KOPT-K1 (cell line): ENCODE data around the gene CNIH2.
"Not testable (repeated sequence)": the region's sequence is repeated elsewhere in the genome, so short reads cannot be mapped to it uniquely, and the experiment has no call there.

ENCODE experiments used
- H3K27ac ChIP-seq: fragments of 200-600 bp; sonication (generic); 2 replicates; pipeline ENCODE4 v1.5.1; 2016; ENCODE audit warnings: antibody characterized with exemption, mild to moderate bottlenecking, low read depth, low read length; ENCODE audit not compliant: poor library complexity, severe bottlenecking
- H3K36me3 ChIP-seq: fragments of 200-600 bp; sonication (generic); 2 replicates; pipeline ENCODE4 v1.5.1; 2017; ENCODE audit warnings: antibody characterized with exemption, mild to moderate bottlenecking, low read length, moderate library complexity; ENCODE audit not compliant: insufficient read depth
- H3K9me3 ChIP-seq: fragments of 200-600 bp; sonication (generic); 2 replicates; pipeline ENCODE4 v1.5.1; 2017; ENCODE audit warnings: antibody characterized with exemption, low read length, mild to moderate bottlenecking; ENCODE audit not compliant: insufficient read depth, poor library complexity, severe bottlenecking

The CNIH2 gene

DNA sequence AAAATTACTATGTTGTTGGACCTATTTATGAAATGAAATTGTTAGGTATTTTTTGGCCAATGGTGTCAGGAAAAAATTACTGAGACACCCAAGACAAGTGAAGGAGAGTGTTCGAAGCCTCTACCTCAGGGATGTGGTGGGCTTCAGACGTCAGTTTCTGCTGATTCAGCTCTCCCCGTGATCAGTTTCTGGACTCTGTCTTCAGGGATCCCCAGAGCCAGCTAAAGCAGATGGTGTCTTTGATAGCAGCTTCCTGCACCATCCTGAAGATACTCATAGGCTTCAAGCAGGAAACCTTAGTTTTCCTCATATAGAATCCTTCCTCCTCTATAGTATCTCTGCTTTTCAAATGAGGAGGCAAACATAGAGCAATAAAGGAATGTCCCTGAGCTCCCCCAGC lies 31.5 kb downstream of the CNIH2 start:
- Histone ChIP-seq H3K27ac (no peak overlapping the region), H3K9me3 (no peaks in the 10 kb centered on the region), H3K36me3 (no peaks in the 10 kb centered on the region)

DNA sequence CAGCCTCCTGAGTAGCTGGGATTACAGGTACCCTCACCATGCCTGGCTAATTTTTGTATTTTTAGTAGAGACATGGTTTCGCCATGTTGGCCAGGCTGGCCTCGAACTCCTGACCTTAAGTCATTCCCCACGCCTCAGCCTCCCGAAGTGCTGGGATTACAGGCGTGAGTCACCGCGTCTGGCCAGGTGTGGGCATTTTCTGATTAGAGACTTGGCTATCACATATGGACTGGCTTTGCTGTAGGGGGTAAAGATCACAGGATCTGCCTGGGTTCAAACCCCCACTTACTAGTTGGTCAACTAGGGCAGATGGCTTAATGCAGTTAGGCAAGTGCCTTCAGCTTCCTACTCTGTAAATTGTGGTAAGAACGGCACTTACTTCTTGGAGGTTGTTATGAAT lies 32.3 kb downstream of the CNIH2 start:
- Histone ChIP-seq H3K9me3 (no peaks in the 10 kb centered on the region), H3K27ac (no peak overlapping the region)

DNA sequence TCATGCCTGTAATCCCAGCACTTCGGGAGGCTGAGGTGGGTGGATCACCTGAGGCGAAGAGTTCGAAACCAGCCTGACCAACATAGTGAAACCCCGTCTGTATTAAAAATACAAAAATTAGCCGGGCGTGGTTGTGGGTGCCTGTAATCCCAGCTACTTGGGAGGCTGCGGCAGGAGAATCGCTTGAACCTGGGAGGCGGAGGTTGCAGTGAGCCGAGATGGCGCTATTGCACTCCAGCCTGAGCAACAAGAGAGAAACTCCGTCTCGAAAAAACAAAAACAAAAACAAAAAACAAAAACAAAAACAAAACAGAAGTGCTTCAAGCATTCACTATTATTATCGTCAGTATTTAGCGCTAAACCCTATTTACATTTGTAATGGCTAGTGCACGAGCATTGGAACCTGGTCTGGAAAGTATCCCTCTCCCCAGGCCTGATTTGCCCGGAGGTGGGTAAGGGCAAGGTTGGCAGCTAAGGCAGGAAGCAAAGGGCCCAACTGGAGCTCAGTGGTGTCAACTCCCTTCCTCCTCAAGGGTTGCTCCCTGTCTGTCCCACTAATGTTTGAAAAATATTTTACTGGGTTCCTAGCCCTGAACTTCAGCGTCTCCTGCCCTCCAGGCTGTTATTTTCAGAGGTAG lies 32.9 kb downstream of the CNIH2 start:
- H3K9me3 ChIP-seq, H3K27ac ChIP-seq, H3K36me3 ChIP-seq: not testable (repeated sequence)

More for the DNA sequence above, 32.3 kb downstream of the CNIH2 start:
- H3K36me3 ChIP-seq = no peaks in the 10 kb centered on the region

GRCh38 chr11:66311470-66311964 lies 33.5 kb downstream of the CNIH2 start:
- H3K27ac ChIP-seq = peak overlapping the region; percentile 64

DNA sequence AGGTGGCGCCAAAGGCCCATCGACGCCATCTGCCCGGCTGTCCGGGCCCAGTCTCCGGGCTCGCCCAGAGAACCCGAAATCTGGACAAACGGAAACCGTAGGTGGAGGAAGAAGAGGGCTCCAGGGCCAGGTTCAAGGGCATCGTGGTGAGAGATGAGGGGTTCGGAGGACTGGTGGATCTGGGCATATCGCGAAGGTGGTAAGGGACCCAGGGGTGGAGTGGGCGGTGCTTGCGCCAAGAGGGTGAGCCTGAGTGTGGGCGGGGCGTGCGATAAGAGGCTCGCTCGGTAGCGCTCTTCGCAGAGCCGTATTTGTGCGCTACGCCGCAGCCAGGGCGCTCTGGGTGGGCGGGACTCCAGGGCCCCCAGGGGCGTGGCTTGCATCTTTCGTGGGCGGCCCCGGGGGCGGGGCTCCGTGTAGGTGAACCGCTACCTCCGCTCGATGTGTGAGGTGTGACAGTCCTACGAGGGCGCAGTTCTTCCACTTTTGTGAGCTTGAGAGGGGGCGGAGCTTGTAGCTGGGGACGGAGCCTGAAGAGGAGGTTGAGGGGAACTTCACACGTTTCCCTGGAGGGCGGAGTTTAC lies 34.1 kb downstream of the CNIH2 start:
- H3K27ac ChIP-seq = peak overlapping the region; percentile 64
- no peaks in the 10 kb centered on the region for H3K9me3 ChIP-seq
- H3K36me3 ChIP-seq = no peaks in the 10 kb centered on the region

More at GRCh38 chr11:66311470-66311964, 33.5 kb downstream of the CNIH2 start:
- Histone ChIP-seq H3K9me3 (no peaks in the 10 kb centered on the region), H3K36me3 (no peaks in the 10 kb centered on the region)

GRCh38 chr11:66312549-66313320 lies 34.8 kb downstream of the CNIH2 start:
- Histone ChIP-seq H3K9me3 (no peaks in the 10 kb centered on the region), H3K27ac (peak overlapping the region; percentile 88), H3K36me3 (no peaks in the 10 kb centered on the region)

- peak overlapping the region; percentile 88 for H3K27ac ChIP-seq
- H3K9me3 ChIP-seq = no peaks in the 10 kb centered on the region
- no peaks in the 10 kb centered on the region for H3K36me3 ChIP-seq
These were observed 35.6 kb downstream of the CNIH2 start for GRCh38 chr11:66313321-66314185.

- Histone ChIP-seq H3K9me3 (no peaks in the 10 kb centered on the region), H3K27ac (peak overlapping the region; percentile 88), H3K36me3 (no peaks in the 10 kb centered on the region)
These were observed 36.2 kb downstream of the CNIH2 start for GRCh38 chr11:66314186-66314501.

DNA sequence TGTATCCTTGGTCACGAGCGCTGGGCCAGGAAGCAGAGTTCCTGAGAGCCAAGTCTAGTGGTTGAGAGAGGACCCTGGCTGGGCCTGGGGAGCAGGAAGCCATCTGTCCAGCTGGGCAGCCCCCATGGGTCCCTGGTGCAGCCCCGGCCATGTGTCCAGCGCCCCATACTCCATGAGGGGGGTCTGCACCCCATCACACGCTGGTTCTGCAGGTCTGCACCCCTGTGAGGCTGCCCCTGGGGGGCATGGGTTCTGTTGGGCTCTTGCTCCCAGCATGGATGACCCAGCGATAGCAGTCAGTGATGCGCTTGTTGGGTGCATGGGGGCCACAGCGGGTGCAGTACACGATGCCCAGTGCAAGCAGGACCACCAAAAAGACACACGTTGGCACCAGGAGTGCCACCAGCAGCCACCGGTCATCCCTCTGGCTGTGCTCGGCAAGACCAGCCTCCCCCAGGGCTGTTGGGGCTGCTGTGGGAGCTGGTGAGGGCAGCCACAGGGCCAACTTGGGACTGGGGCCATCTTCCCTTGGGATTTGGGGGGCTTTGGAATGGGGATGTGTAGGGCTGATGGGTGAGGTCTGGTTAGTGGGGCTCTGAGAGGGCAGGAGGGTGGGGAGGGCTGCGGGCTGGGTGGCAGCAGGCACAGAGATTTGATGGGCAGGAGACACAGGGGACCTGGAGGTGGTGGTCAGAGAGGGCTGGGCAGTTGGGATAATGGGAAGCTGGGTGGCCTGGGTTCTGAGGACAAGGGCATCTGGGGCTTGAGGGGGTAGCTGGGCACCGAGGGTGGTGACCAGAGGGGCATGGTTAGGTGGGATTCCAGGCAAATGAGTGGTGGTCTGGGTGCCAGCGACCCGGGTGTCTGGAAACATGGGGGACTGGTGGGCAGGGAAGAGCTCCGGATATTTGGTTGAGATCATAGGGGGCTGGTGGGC lies 36.9 kb downstream of the CNIH2 start:
- Histone ChIP-seq H3K36me3 (no peaks in the 10 kb centered on the region), H3K27ac (peak overlapping the region; percentile 88)

DNA sequence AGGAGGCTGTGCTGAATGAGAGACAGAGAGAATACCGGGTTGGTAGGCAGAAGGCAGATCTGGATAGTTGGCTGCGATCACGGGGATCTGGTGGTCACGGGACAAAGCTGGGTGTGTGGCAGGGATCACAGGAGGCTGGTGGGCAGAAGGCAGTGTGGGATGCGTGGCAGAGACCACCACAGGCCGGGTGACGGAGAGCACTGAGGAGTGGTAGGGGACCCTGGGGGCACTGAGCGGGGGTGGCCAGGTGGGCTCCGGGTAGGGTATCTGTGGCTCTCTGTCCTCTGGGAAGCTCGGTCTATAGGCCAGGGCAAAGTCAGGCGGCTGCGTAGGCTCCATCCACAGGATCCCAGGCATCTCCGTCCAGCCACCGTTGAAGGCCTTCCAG lies 37.5 kb downstream of the CNIH2 start:
- Histone ChIP-seq H3K27ac (peak overlapping the region; percentile 98), H3K36me3 (no peaks in the 10 kb centered on the region), H3K9me3 (no peaks in the 10 kb centered on the region)

More for the DNA sequence above, 36.9 kb downstream of the CNIH2 start:
- no peaks in the 10 kb centered on the region for H3K9me3 ChIP-seq

DNA sequence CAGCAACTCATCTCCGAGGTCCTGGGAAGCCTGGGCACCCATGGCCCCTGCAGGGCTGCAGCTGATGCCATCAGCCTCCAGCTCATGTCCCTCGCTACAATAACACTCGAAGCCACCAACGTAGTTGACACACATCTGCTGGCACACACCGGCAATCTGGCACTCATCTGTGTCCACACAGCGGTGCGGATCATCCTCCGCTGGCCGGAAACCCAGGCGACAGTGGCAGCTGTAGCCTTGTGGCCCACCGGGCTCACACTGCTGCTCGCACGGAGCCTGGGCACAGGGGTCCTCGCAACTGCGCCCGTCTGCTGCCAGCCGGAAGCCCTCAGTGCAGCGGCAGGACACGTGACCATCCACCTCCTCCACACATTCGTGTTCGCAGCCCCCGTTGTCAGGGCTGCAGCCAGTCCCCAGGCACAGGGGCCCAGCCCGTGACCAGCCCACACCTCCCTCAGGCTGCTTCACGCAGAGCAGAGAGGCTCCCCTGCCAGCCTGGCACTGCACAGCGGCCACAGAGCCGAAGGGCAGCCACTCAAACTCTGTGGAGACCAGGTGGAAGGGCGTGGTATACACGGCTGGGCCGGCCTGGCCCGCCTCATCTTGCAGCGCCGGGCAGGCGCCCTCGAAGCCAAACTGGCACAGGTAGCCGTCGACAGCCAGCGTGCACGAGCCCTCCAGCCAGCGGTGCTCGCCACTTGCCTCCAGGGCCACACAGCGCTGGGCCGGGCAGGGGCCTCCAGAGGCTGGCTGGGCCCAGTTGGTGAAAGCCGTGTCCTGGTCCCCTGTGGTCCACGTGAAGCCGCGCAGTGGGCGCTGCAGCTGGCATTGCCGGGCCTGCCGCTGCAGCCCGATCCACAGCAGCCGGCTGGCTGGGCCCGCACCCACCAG lies 38.2 kb downstream of the CNIH2 start:
- H3K36me3 ChIP-seq = no peaks in the 10 kb centered on the region
- H3K9me3 ChIP-seq = no peaks in the 10 kb centered on the region
- peak overlapping the region; percentile 98 for H3K27ac ChIP-seq

GRCh38 chr11:66316849-66317251 lies 38.9 kb downstream of the CNIH2 start, which contains the start of gene CD248:
CD248 (minus strand) TSS chr11:66317044; CDS start chr11:66317027, 17 bp downstream.
- H3K27ac ChIP-seq = peak within 1 kb of the TSS; percentile 98
- no peaks in the 10 kb centered on the region for H3K36me3 ChIP-seq

GRCh38 chr11:66317322-66317722 lies 39.3 kb downstream of the CNIH2 start:
- Histone ChIP-seq H3K27ac (peak overlapping the region; percentile 98), H3K36me3 (no peaks in the 10 kb centered on the region), H3K9me3 (no peaks in the 10 kb centered on the region)

More at GRCh38 chr11:66316849-66317251, 38.9 kb downstream of the CNIH2 start, which contains the start of gene CD248:
- no peaks in the 10 kb centered on the region for H3K9me3 ChIP-seq
